ENCODE measurements around the gene ADAMTS18. TPM values are rescaled to one million over a fixed set of nuclear protein-coding genes. Genes with fewer than 3 reads are reported as not detected.

ADAMTS18 gene
- polyA plus RNA-seq, 10 donors = 0.74 to 4.5 (median 1.7) TPM

DNA sequence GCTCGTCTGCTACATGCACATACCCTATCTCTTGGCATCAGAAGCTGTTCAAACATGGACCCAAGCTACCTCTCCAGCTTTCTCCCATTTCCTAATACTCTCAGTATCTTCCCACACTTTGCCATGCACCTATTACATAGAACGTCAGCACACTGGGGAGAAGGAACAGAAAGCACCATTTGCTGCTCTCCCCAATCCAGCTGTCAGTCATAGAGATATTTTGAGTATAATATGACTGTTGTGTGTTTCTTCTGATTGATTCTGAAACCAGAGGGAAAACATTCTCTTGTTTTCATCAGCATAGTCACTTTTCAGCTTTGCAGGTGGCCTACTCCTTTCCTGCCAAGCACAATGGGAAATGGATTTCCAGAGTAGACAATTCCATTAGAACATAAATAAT lies 107.1 kb downstream of the ADAMTS18 start:
- no peak for DNase-seq

DNA sequence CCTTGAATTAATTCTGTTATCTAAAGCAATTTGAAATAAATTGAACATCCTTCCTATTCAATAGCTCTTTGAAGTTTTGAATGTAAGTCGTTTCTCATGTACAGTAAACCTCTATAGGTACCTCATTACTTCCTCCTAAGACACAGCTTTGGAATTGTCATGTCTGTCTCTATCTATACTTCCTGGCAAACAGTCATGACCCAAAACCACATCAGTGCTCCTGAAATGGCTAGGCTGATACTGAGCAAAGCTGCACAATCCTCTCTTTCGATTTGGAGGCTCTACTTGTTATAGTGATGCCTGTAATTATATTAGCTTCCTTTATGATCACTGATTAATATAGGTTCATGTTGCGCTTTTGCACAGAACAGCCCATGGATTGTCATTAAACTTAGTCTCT lies 110.1 kb downstream of the ADAMTS18 start:
- no peak for DNase-seq

DNA sequence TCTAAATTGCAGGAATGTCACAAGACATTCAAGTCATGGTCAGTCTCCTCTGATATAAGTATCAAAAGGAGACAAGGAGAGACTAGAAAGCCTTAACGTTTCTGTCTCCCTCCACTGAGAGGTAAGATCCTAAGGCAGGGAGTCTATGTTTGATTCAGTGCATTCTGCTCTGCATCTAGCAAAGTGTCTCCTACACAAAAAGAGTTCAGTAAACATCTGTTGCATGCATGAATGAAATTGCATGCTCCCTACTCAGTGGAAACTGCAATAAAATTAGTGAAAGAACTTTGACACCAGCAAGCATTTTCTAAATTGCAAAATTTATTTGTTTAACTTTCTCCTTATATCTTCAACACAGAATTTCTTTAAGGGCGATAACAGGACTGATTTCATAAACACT lies 111.1 kb downstream of the ADAMTS18 start:
- DNase-seq = no peak

DNA sequence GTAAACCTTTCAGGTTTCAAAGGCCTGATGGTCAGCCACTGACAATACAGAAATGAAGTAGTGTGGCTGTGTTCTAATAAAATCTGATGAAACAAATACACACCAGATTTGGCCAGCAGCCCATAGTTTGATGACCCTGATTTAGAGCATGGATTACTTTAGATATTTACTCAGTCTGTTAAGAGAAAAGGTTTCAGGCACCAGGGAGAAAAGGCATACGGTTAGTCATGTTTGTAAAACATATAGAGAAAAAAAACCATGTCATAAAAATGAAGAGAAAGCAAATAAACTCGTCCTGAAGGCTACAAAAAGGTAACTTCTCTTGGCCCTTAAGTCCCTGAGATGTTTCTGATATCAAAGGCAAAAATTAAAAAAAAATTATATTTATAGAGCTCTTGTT lies 112.1 kb downstream of the ADAMTS18 start:
- no peak for DNase-seq

DNA sequence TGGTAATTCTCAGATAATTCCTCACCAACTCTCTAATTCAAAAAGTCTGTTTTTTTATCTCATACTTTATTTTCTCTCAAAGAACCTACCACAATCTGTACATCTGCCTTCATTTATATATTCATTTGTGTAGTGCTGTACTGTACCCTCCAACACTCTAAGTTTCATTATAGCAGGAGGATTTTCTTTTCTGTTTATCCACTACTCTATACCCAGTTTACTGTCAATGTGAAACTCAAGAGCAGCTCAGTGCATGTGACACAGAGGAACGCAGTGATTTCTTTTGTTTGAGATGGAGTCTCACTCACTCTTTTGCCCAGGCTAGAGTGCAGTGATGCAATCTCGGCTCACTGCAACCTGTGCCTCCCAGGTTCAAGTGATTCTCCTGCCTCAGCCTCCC lies 117.8 kb downstream of the ADAMTS18 start:
- no peak for DNase-seq

DNA sequence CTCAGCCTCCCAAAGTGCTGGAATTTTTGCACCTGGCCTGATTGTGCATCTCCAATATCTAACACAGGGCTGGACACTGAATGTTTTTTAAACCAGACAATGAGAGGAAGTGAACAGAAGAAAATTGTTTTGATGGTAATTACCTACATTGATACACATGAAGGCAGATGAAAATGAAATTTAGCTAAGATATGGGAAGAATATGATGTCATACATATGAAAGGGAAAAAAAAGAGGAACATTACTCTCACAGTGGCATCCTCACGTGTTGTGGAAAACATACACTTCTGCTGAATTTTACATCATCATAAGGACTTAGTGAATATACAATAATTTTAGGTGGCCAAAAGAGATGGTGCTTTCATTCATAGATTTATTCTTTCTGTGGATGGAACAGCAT lies 124.0 kb downstream of the ADAMTS18 start:
- DNase-seq = no peak

DNA sequence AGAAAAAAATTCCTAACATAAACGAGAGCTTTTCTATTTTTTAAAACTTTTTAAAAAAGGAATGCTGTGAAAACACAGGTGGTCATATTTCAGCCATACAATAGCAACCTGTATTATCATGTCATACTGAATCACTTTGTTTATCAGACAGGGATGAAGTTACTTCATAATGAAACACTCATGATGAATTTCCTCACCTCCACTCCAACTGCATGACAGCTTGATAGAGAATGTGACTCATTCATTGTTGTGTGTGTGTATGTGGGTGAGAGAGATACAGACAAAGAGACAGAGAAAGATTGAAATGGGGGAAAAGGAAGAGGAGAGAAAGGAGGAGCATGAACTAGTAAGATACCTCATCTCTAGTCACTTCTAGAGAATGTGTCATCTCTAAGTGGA lies 126.7 kb downstream of the ADAMTS18 start:
- DNase-seq = peak in 1 of 3 donors; percentile 42

DNA sequence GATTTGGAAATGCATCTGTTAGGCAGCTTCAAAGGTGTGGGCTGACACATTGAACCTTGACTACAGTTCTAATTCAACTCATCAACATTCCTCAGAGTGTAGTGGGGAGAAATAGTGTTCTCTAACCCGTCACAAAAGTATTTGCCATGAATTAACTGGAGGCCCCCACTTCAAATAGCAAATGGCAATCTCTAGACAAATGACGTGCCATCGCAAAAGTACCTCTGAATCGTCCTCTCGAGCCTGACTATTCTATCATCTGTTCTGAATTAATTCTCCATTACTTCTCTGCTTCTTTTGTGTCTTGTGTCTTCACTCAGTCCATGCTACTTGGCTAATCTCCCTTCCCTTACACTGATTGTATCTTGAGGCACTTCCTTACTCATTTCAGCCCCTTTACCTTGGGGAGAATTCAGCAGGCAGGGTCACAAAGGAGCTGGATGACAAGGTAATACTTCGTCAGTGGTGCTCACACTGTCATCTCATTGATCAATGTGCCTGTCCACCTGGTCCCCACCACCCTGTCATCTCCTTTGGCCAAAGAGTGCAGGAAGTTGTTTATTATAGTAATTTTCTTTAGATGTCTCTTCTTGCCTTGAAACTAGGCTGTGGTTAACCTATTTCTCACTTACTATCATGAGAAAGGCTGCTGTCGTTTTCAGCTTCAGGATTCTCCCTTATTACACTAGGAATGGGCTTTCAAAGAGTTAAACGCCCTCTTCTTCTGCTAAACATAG lies 127.2 kb downstream of the ADAMTS18 start:
- DNase-seq = no peak

DNA sequence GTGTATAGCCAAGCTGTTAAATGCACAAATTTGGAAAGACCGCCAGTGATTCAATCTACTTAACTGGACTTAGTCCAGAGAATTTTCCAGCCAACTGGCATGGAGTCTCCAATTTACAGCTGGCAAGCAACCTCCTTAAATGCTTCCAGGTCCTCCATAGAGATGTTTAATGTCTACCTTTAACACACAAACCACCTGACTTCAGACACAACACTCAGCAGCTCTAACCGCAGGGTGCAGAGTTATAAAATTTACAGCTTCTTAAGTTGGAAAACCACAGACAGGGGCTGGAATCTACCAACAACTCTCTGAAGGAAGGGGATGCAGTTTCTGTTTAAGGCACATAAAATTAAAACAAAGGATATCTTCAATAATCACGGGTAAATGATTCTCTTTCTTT lies 128.8 kb downstream of the ADAMTS18 start:
- peak in 1 of 3 donors; percentile 23 for DNase-seq

DNA sequence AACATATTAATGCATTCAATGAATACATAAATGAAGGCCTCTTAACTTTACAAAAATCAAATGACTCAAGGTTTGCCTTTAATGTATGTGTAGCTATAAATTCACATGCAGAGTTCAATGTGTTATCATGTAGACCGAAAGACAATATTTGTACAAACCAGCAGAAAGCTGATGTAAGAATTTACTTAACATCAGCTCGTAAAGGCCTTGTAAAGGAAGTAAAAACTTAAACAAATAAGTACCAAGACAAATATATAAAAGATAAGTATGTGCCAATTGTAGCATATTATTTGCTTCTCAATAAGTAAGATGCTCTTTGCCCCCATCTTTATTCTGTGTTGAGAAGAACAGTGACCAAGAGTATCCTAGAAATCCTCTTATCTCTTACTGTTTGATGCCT lies 130.0 kb downstream of the ADAMTS18 start:
- no peak for DNase-seq

DNA sequence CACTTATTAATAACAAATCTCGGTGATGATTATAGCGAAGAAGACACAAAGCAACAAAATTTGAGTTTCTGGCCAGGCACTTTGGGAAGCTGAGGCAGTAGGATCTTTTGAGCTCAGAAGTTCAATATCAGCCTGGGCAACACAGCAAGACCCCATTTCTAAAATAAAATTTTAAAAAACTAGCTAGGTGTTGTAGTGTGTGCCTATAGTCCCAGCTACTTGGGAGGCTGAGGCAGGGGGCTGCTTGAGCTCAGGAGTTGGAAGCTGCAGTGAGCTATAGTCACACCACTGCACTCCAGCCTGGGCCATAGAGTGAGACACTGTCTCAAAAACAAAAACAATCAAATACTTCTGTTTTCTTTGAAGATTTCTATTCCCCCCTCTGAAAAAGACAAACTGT lies 130.7 kb downstream of the ADAMTS18 start:
- DNase-seq = no peak

DNA sequence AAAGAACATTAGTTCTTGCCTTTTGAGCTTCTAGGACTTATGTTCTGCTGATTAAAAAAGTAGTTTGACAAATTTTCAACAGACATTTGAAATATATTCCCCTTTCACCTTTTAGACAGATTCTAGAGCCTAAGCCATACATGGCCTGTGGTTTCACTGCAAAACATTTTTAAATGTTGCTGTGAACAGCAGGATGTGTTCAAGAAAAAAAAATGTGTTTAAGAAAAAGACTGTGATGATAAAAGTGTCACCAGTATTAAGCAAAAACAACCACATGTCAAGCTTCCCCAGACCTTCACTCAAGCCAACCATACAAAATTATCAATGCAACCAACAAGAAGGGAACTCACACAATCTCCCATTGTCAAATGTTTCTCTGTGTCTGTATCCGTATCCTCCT lies 132.2 kb downstream of the ADAMTS18 start:
- no peak for DNase-seq

DNA sequence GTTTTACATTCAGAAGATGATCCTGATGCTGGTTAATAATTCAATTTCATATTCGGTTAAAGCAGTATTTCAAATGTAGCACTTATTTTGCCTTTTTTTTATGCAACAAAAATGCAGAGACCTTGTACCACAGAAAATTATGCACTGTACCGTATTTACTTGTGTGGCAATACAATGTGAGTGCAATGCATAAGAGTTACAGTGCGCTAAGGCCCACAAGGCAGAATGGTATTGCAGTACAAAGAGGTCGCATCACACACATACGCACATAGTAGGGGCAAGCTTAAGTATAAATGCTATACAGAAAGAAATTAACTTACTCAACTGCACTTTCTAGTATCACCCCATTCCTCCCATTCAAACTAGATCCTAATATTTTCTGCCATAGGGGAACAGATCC lies 132.6 kb downstream of the ADAMTS18 start:
- DNase-seq = no peak

DNA sequence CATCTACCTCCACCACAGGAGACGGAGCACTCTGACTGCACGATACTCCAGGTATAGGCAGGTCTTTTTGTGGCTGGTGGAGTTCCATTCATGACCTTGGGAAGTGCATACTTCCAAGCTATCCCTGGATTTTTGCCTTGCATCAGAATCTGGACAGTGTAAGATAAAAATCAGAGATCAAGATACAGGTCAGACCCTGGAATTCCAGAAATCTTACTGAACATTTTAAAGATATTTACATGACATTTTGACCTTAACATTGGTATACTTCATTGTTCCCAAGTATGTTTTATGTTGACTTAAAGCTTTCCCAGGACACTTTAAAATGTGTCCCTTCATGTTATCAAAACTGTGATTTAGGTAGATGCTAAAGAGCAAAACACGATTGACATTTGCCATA lies 134.6 kb downstream of the ADAMTS18 start:
- no peak for DNase-seq

DNA sequence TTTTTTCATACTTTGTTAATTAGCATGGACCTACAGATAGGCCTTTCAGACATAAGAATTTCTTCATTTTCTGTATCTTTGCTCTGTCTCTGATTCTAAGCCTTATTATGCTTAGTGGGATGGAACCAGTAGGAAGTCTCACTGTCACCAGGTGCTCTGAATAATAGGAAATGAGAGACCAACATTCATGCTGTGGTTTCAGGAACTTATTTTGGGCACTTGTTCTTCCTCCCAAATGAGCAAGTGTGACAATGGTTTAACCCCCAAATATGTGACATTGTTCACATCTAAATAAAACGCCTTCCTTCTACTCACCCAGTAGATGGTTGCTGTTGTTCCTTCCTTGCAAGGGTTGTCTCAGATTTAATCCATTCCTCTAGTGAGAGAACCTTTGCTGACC lies 135.4 kb downstream of the ADAMTS18 start:
- DNase-seq = no peak

DNA sequence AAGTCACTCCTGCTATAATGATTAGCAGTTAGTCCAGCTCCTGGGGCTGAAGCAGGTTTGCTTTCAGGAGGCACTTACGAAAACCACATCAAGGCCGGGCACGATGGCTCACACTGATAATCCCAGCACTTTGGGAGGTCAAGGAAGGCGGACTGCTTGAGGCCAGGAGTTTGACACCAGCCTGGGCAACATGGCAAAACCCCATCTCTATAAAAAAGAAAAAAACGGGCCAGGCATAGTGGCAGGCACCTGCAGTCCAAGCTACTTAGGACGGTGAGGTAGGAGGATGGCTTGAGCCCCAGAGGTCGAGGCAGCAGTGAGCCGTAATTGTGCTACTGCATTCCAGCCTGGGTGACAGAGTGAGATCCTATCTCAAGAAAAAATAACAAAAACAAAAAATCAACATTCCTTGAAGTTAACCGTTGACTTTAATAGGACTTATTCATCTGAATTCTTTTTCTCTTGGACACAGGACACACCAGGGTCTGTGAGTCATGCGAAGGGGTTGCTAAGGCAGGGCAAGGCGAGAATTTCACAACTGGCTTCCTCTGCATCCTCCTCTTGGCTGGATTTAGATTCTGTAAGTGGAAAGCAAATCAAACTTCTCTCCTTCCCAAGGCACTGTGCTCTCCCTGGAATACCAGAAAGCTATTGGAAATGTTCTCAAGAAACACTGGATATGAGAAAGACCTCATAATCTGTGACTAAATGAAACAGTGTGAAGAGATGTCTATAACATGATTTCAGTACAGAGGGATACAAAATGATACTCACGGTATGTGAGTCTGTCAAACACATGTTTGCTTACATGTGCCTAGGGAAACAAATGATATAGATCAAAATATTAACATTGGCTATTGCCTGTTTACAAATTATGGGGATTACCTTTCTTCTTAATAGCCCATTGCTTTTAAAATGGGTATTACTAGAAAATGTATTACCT lies 136.1 kb downstream of the ADAMTS18 start:
- peak; percentile 15 to 88 (median 31) for DNase-seq

DNA sequence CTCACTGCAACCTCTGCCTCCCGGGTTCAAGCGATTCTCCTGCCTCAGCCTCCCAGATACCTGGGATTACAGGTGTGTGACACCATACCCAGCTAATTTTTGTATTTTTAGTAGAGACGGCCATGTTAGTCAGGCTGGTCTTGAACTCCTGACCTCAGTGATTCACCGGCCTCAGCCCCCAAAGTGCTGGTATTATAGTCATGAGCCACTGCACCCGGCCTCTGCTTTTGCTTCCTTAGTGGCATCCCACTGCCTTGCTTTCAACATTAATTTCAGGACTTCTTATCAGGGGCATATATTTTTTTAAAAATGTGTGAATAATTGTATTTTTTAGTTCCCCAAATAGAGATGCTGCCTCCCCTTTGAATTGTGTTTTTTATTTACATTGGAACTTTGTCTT lies 136.8 kb downstream of the ADAMTS18 start:
- no peak for DNase-seq

DNA sequence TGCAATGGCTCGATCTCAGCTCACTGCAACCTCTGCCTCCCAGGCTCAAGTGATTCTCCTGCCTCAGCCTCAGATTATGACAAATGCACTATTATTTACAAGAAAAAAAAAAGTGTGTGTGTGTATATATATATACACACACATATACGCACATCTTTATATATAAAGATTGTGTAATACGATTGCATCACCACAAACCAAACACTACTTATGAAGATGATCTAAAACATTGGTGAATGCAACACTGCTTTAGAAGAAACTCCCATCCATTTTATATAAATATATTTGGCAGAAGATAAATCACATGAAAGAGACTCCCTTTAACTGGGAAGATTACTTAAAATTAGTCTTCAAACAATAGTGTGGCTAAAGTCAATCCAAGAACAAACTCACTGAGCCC lies 138.9 kb downstream of the ADAMTS18 start:
- DNase-seq = no peak

DNA sequence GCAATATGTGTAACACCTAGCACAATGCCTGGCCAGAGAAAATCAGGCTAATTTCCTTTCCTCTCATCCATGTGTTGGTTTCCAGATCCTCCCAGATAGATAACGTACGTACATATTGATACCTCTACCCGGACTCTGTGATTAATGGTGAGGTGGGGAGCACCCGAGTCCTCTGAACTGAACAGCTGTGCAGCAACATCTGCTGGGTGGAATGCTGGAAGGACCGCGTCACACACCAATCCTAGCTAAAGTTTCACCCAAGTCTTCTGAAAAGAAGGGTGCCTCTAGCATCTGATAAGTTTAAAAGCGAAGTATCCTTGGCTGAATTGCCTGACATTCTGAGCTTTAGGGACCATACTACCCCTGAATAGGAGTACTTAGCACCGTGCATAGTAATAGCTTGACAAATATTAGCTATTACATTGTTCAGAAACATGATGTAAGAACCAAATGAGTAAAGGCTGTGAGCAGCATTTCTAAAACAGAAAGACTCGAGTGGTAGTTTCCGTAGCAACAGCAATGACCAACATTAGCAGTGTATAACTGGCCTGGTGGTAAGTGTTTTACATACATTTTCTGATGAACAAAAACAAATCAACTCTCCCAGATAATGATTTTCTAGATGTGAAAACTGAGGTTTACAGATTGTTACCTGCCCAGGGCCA lies 144.3 kb downstream of the ADAMTS18 start:
- DNase-seq = peak; percentile 16 to 34 (median 34)

DNA sequence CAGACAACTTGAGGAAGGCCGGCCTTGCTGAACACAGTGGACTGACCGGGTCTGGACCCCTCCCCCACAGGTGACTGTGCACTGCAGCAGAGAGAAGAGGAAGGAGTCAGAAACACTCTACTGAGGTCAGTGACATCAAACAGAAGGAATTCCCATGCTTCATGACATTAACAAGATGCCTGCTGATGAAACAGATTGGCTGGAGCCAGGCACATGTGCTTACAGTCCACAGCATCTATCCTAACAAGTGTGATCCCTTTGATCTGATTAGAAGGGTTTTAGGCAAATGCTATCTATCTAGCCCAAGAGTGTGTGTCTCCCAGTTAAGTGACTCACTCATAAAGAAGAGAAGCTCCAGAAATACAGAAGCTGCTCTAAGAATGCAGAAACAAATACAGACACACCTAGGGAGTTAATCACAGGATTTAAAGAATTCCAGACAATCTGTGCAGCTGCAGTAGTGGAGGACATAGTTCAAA lies 145.5 kb downstream of the ADAMTS18 start:
- peak in 1 of 3 donors; percentile 34 for DNase-seq

DNA sequence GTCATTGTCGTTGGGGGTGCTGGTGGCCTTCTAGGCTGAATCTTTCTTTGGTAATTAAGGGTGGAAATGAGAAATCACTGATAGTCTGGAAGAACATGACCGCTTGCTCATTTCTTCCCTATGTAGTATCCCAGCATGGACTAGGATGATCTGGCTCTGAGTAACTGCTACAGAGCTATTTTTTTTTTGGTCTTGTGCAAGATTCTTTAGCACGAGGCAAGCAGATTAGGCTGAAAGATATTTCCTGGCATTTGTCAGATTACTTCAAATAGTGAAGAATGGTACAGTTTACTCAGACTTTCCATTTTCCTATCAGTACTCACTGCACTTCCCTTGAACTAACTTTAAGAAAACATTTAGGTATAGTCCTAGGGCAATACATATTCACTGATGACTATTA lies 146.6 kb downstream of the ADAMTS18 start:
- DNase-seq = peak in 1 of 3 donors; percentile 71

DNA sequence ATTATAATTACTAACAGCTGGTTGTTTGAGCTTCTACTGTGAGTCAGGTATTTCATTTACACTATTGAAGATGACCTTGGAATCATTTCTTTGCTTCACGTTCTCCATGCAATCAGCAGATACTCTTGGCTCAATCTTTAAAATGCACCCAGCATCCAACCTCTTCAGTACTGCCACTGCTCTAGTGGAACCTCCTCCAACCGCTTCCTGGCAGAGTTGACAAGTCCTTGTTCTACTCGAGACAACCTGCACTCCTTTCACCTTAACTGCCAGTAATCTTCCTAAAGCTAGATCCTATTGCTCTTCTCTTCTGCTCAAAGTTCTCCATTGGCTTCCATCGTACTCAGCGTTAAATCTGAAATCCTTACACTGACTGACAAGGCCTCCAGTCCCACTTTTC lies 149.2 kb downstream of the ADAMTS18 start:
- DNase-seq = no peak
